ENCODE results near the gene SF3B6. TPM values are rescaled to one million over a fixed set of nuclear protein-coding genes. Genes with fewer than 3 reads are reported as not detected.

The SF3B6 gene
- total RNA-seq, 2 donors from 2014 or later, result 109 to 131 TPM

GRCh38 chr2:24022324-24022974 lies 53.7 kb downstream of the SF3B6 start:
- H3K4me3 ChIP-seq (ENCODE audit: low read length), result no peak overlapping the region
- peaks cover 17% of the 10 kb centered on the region for H3K4me1 Mint-ChIP-seq
- no peaks in the 10 kb centered on the region for H3K27me3 Mint-ChIP-seq (ENCODE audit: insufficient read depth)
- no peak overlapping the region for H3K4me3 Mint-ChIP-seq
- H3K9me3 ChIP-seq (ENCODE audit: control insufficient read depth, low read length), result no peaks in the 10 kb centered on the region
- no peaks in the 10 kb centered on the region for H3K4me1 ChIP-seq (ENCODE audit: control insufficient read depth, insufficient read depth, low read length)
- no peaks in the 10 kb centered on the region for H3K9me3 Mint-ChIP-seq
- no peak overlapping the region for H3K9ac ChIP-seq (ENCODE audit: extremely low read depth, low read length, poor library complexity, severe bottlenecking)
- 94 to 99% methylated on average over 12 to 14 of the region's 14 CpGs for WGBS, 2 experiments (ENCODE audit: insufficient coverage in 1 of 2, insufficient read length in 1 of 2)
- H3K36me3 ChIP-seq (ENCODE audit: control insufficient read depth, insufficient read depth, low read length), result peaks cover 3% of the 10 kb centered on the region
- no peaks in the 10 kb centered on the region for H3K27me3 ChIP-seq (ENCODE audit: control insufficient read depth, insufficient read depth, low read length, poor library complexity, severe bottlenecking)
- no peak for TF ChIP-seq CTCF (conservative IDR thresholded peaks at IDR 0.05)
- no peak for DNase-seq
- peaks cover 13% of the 10 kb centered on the region for H3K36me3 Mint-ChIP-seq (ENCODE audit: low read depth)
- no peak overlapping the region for H3K27ac ChIP-seq (ENCODE audit: low read depth, low read length)
- H3K27ac Mint-ChIP-seq, result no peak overlapping the region

- H3K27ac ChIP-seq (ENCODE audit: low read depth, low read length), result no peak overlapping the region
- no peak overlapping the region for H3K9ac ChIP-seq (ENCODE audit: extremely low read depth, low read length, poor library complexity, severe bottlenecking)
- H3K27me3 Mint-ChIP-seq (ENCODE audit: insufficient read depth), result no peaks in the 10 kb centered on the region
- H3K4me3 Mint-ChIP-seq, result no peak overlapping the region
- peak overlapping the region; percentile 39 for H3K27ac Mint-ChIP-seq
- H3K9me3 Mint-ChIP-seq, result no peaks in the 10 kb centered on the region
- H3K36me3 Mint-ChIP-seq (ENCODE audit: low read depth), result peaks cover 11% of the 10 kb centered on the region
- WGBS, 2 experiments (ENCODE audit: insufficient coverage in 1 of 2, insufficient read length in 1 of 2), result 81 to 88% methylated on average over 14 to 19 of the region's 19 CpGs
- no peaks in the 10 kb centered on the region for H3K9me3 ChIP-seq (ENCODE audit: control insufficient read depth, low read length)
- no peaks in the 10 kb centered on the region for H3K27me3 ChIP-seq (ENCODE audit: control insufficient read depth, insufficient read depth, low read length, poor library complexity, severe bottlenecking)
- peak; percentile 79 for TF ChIP-seq CTCF (conservative IDR thresholded peaks at IDR 0.05)
- peak; percentile 91 for DNase-seq
- peaks cover 3% of the 10 kb centered on the region for H3K36me3 ChIP-seq (ENCODE audit: control insufficient read depth, insufficient read depth, low read length)
- no peak overlapping the region for H3K4me3 ChIP-seq (ENCODE audit: low read length)
- peaks cover 11% of the 10 kb centered on the region for H3K4me1 Mint-ChIP-seq
- no peaks in the 10 kb centered on the region for H3K4me1 ChIP-seq (ENCODE audit: control insufficient read depth, insufficient read depth, low read length)
Observed at GRCh38 chr2:24021122-24021998, 54.8 kb downstream of the SF3B6 start.

- H3K27me3 Mint-ChIP-seq (ENCODE audit: insufficient read depth), result no peaks in the 10 kb centered on the region
- 91 to 100% methylated on average over 1 to 4 of the region's 4 CpGs for WGBS, 2 experiments (ENCODE audit: insufficient coverage in 1 of 2, insufficient read length in 1 of 2)
- H3K27me3 ChIP-seq (ENCODE audit: control insufficient read depth, insufficient read depth, low read length, poor library complexity, severe bottlenecking), result no peaks in the 10 kb centered on the region
- H3K36me3 ChIP-seq (ENCODE audit: control insufficient read depth, insufficient read depth, low read length), result peaks cover 3% of the 10 kb centered on the region
- peaks cover 9% of the 10 kb centered on the region for H3K4me1 Mint-ChIP-seq
- DNase-seq, result no peak
- no peak overlapping the region for H3K27ac Mint-ChIP-seq
- H3K9me3 Mint-ChIP-seq, result no peaks in the 10 kb centered on the region
- no peak overlapping the region for H3K4me3 ChIP-seq (ENCODE audit: low read length)
- H3K4me1 ChIP-seq (ENCODE audit: control insufficient read depth, insufficient read depth, low read length), result no peaks in the 10 kb centered on the region
- H3K27ac ChIP-seq (ENCODE audit: low read depth, low read length), result no peak overlapping the region
- no peak overlapping the region for H3K9ac ChIP-seq (ENCODE audit: extremely low read depth, low read length, poor library complexity, severe bottlenecking)
- peaks cover 11% of the 10 kb centered on the region for H3K36me3 Mint-ChIP-seq (ENCODE audit: low read depth)
- no peaks in the 10 kb centered on the region for H3K9me3 ChIP-seq (ENCODE audit: control insufficient read depth, low read length)
- TF ChIP-seq CTCF (conservative IDR thresholded peaks at IDR 0.05), result no peak
- no peak overlapping the region for H3K4me3 Mint-ChIP-seq
Observed at GRCh38 chr2:24020244-24020643, 55.9 kb downstream of the SF3B6 start.
